ENCODE measurements around the gene HMX1. TPM values are rescaled to one million over a fixed set of nuclear protein-coding genes. Genes with fewer than 3 reads are reported as not detected.

Gene HMX1
- total and polyA plus RNA-seq, 5 donors: not detected

- no peak for DNase-seq
- H3K9me3 ChIP-seq (ENCODE audit: control insufficient read depth, low read length): no peaks in the 10 kb centered on the region
- H3K27ac ChIP-seq (ENCODE audit: low read length): no peak overlapping the region
- intact Hi-C loops (cut with DNase I): no loop called here
- H3K4me1 ChIP-seq (ENCODE audit: control insufficient read depth, insufficient read depth, low read length): no peaks in the 10 kb centered on the region
- H3K27me3 ChIP-seq (ENCODE audit: control insufficient read depth, insufficient read depth): no peaks in the 10 kb centered on the region
- H3K4me3 ChIP-seq (ENCODE audit: low read length): no peak overlapping the region
- no peak for ATAC-seq
- whole genome bisulfite sequencing: 53% methylated on average over 2 of the region's 2 CpGs
These were observed 29.0 kb downstream of the HMX1 start for GRCh38 chr4:8842614-8843013.

- no peaks in the 10 kb centered on the region for H3K27me3 ChIP-seq (ENCODE audit: control insufficient read depth, insufficient read depth)
- intact Hi-C loops (cut with DNase I): no loop called here
- H3K9me3 ChIP-seq (ENCODE audit: control insufficient read depth, low read length): no peaks in the 10 kb centered on the region
- no peaks in the 10 kb centered on the region for H3K4me1 ChIP-seq (ENCODE audit: control insufficient read depth, insufficient read depth, low read length)
- no peak for DNase-seq
- ATAC-seq: no peak
- WGBS: 94% methylated on average over 3 of the region's 3 CpGs
- no peak overlapping the region for H3K4me3 ChIP-seq (ENCODE audit: low read length)
- no peak overlapping the region for H3K27ac ChIP-seq (ENCODE audit: low read length)
These were observed 29.9 kb downstream of the HMX1 start for GRCh38 chr4:8841678-8842268.

DNA sequence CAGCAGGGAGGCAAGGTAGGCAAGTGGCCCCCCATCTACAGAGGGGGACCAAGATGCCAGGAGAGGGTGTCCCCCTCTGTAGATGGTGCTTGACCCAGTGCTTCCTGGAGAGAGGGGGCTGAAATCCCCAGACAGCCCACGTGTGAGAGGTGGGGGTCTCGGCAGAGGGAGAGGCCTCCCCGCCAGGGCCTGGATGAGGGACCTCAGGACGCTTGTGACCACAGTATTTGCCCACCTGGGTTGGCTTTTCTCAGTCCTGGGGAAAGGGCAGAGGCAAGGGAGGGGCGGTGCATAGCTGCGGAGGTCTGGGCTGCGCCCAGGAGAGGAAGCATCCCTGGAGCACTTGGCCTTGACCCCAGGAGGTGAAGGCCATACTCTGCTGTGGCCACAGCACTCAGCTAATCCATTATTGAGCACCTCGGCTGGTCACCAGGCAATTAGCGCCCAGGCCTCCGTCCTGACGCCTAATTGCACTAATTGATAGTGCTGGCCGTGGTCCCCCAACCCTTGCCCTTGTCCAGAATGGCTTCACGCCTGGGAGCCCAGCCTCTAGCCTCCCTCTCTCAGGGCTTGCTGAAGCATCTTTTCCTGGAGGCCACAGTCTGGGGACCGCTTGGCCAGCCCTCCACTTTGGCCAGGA is 30.7 kb downstream of the HMX1 start:
- no peaks in the 10 kb centered on the region for H3K9me3 ChIP-seq (ENCODE audit: control insufficient read depth, low read length)
- WGBS: 80% methylated on average over 14 of the region's 14 CpGs
- H3K4me1 ChIP-seq (ENCODE audit: control insufficient read depth, insufficient read depth, low read length): no peaks in the 10 kb centered on the region
- intact Hi-C loops (cut with DNase I): no loop called here
- DNase-seq (no peak), ATAC-seq (no peak)
- H3K27me3 ChIP-seq (ENCODE audit: control insufficient read depth, insufficient read depth): no peaks in the 10 kb centered on the region
- H3K27ac ChIP-seq (ENCODE audit: low read length): no peak overlapping the region
- H3K4me3 ChIP-seq (ENCODE audit: low read length): no peak overlapping the region

DNA sequence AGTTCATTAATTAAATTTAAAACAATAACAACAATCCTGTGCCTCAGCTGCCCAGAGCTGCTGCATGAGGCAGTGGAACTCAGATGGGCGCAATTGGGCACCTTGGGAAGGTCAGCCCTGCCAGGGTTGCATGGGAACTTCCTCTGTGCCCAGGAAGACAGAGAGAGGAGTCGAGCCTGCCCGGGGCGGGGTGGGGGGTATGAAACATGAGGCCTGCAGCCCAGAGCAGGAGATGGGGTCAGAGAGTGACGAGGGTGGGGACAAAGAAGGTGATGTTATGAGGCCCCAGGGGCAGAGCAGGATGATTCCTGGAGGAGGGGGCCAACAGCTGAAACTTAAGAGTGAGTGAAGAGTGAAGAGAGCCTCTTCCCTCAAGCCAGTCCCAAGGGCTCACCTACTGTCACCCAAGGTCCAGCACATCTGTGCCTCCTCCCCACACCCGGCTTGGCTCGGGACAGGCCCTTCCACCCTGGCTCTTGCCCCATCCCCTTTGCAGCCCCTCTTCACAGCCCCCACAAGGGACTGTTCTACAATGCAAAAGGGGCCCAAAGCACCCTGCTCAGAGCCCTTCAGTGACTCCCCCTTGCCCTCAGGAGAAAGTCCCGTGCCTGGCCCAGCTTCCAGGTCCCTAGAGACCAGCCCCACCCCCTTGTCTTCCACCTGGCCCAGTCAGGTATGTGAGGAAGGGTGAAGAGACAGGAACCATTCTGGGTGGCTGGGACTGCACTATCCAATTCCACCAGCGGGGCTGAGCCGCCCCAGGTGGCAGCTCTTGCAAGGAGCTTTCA is 31.4 kb downstream of the HMX1 start:
- 70% methylated on average over 10 of the region's 10 CpGs for WGBS
- ATAC-seq (no peak), DNase-seq (no peak)
- Histone ChIP-seq H3K27me3 (ENCODE audit: control insufficient read depth, insufficient read depth) (no peaks in the 10 kb centered on the region), H3K27ac (ENCODE audit: low read length) (no peak overlapping the region), H3K4me1 (ENCODE audit: control insufficient read depth, insufficient read depth, low read length) (no peaks in the 10 kb centered on the region), H3K4me3 (ENCODE audit: low read length) (no peak overlapping the region), H3K9me3 (ENCODE audit: control insufficient read depth, low read length) (no peaks in the 10 kb centered on the region)
- intact Hi-C loops (cut with DNase I): no loop called here

- intact Hi-C loops (cut with DNase I): no loop called here
- no peak overlapping the region for H3K27ac ChIP-seq (ENCODE audit: low read length)
- WGBS: 80% methylated on average over 22 of the region's 22 CpGs
- ATAC-seq: no peak
- H3K4me3 ChIP-seq (ENCODE audit: low read length): no peak overlapping the region
- no peak for DNase-seq
- H3K9me3 ChIP-seq (ENCODE audit: control insufficient read depth, low read length): no peaks in the 10 kb centered on the region
- H3K4me1 ChIP-seq (ENCODE audit: control insufficient read depth, insufficient read depth, low read length): no peaks in the 10 kb centered on the region
- no peaks in the 10 kb centered on the region for H3K27me3 ChIP-seq (ENCODE audit: control insufficient read depth, insufficient read depth)
These were observed 32.6 kb downstream of the HMX1 start for GRCh38 chr4:8838961-8839431.

GRCh38 chr4:8838296-8838960 is 33.2 kb downstream of the HMX1 start:
- Histone ChIP-seq H3K9me3 (ENCODE audit: control insufficient read depth, low read length) (no peaks in the 10 kb centered on the region), H3K4me3 (ENCODE audit: low read length) (no peak overlapping the region), H3K27ac (ENCODE audit: low read length) (no peak overlapping the region), H3K27me3 (ENCODE audit: control insufficient read depth, insufficient read depth) (no peaks in the 10 kb centered on the region), H3K4me1 (ENCODE audit: control insufficient read depth, insufficient read depth, low read length) (no peaks in the 10 kb centered on the region)
- DNase-seq (no peak), ATAC-seq (no peak)
- intact Hi-C loops (cut with DNase I): no loop called here
- WGBS: 70% methylated on average over 12 of the region's 12 CpGs

GRCh38 chr4:8837181-8837841 is 34.3 kb downstream of the HMX1 start:
- no peak for ATAC-seq
- intact Hi-C loops (cut with DNase I): no loop called here
- H3K27ac ChIP-seq (ENCODE audit: low read length): no peak overlapping the region
- no peaks in the 10 kb centered on the region for H3K4me1 ChIP-seq (ENCODE audit: control insufficient read depth, insufficient read depth, low read length)
- no peaks in the 10 kb centered on the region for H3K27me3 ChIP-seq (ENCODE audit: control insufficient read depth, insufficient read depth)
- DNase-seq: no peak
- H3K4me3 ChIP-seq (ENCODE audit: low read length): no peak overlapping the region
- no peaks in the 10 kb centered on the region for H3K9me3 ChIP-seq (ENCODE audit: control insufficient read depth, low read length)
- 51% methylated on average over 19 of the region's 19 CpGs for WGBS

DNA sequence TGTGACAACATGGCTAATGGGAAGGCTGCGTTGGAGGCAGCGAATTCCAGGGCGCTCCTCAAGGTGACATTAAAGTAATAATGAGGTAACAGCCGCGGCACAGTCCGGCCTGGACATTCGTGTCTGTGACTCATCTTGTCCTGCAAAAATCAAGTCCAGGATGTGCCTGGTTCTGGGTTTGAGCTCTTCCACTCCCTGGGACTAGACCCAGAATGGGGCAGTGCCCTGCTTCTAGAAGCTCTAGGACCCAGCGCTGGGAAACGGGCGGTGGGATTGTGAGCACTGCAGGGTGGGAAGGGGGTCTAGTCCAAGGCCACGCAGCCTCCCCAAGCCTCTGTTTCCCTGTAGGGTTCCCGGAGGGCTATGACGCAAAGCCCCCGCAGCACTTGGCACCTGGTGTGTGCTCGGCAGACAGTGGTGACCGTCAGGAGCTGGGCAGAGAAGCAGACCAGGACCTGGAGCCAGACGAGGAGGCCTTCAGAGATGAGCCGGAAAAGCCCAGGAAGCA is 34.9 kb downstream of the HMX1 start:
- WGBS: 85% methylated on average over 18 of the region's 18 CpGs
- no peaks in the 10 kb centered on the region for H3K27me3 ChIP-seq (ENCODE audit: control insufficient read depth, insufficient read depth)

GRCh38 chr4:8835521-8836365 is 35.9 kb downstream of the HMX1 start:
- DNase-seq: no peak
- no peaks in the 10 kb centered on the region for H3K27me3 ChIP-seq (ENCODE audit: control insufficient read depth, insufficient read depth)
- intact Hi-C loops (cut with DNase I): no loop called here

More for the DNA sequence above, 34.9 kb downstream of the HMX1 start:
- no peaks in the 10 kb centered on the region for H3K4me1 ChIP-seq (ENCODE audit: control insufficient read depth, insufficient read depth, low read length)
- H3K9me3 ChIP-seq (ENCODE audit: control insufficient read depth, low read length): no peaks in the 10 kb centered on the region
- H3K27ac ChIP-seq (ENCODE audit: low read length): no peak overlapping the region
- no peak overlapping the region for H3K4me3 ChIP-seq (ENCODE audit: low read length)
- intact Hi-C loops (cut with DNase I): no loop called here
- ATAC-seq: no peak
- no peak for DNase-seq

DNA sequence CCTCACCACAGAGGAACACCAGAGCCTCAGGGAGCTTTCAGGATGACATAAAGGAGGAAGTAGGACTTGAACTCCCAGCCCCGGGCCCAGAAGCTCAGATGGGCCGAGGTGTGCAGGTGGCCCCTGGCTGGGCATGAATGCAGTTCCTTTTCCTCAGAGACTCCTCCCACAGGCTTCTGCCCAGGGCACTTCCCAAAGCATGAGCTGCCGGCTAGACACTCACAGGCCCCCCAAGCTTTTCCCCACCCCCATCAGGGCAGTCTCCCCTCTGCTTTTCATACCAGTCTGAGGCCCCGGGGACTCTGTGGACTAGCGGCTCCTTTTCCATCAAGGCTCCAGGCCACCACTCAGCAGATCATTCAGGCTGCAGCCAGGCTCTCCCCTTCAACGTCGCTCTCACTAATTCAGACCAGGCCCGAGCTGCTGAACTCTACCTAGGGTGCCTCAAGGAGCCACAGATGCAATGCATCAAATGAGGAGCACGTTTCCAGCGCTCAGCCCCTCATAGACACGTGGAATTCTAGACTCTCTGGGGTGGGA is 36.9 kb downstream of the HMX1 start:
- 57% methylated on average over 11 of the region's 11 CpGs for WGBS
- Histone ChIP-seq H3K27ac (ENCODE audit: low read length) (no peak overlapping the region), H3K9me3 (ENCODE audit: control insufficient read depth, low read length) (no peaks in the 10 kb centered on the region), H3K4me3 (ENCODE audit: low read length) (no peak overlapping the region), H3K4me1 (ENCODE audit: control insufficient read depth, insufficient read depth, low read length) (no peaks in the 10 kb centered on the region), H3K27me3 (ENCODE audit: control insufficient read depth, insufficient read depth) (no peaks in the 10 kb centered on the region)
- intact Hi-C loops (cut with DNase I): no loop called here
- DNase-seq (no peak), ATAC-seq (no peak)

More at GRCh38 chr4:8835521-8836365, 35.9 kb downstream of the HMX1 start:
- ATAC-seq: no peak
- WGBS: 81% methylated on average over 15 of the region's 15 CpGs
- H3K4me1 ChIP-seq (ENCODE audit: control insufficient read depth, insufficient read depth, low read length): no peaks in the 10 kb centered on the region
- no peak overlapping the region for H3K27ac ChIP-seq (ENCODE audit: low read length)
- H3K4me3 ChIP-seq (ENCODE audit: low read length): no peak overlapping the region
- no peaks in the 10 kb centered on the region for H3K9me3 ChIP-seq (ENCODE audit: control insufficient read depth, low read length)

All from right cardiac atrium (tissue), 5 donors.